HG03108 (cell line): ENCODE measurements around the gene TAF4.
"Not testable (repeated sequence)": the region's sequence is repeated elsewhere in the genome, so short reads cannot be mapped to it uniquely, and the experiment has no call there.

ENCODE experiments used
- ATAC-seq: cut with Tn5 transposase; IDR thresholded peaks from one replicate; pipeline ENCODE4 v1.9.1; 2021; ENCODE audit warnings: moderate library complexity; ENCODE audit not compliant: unreplicated experiment

TAF4 gene

DNA sequence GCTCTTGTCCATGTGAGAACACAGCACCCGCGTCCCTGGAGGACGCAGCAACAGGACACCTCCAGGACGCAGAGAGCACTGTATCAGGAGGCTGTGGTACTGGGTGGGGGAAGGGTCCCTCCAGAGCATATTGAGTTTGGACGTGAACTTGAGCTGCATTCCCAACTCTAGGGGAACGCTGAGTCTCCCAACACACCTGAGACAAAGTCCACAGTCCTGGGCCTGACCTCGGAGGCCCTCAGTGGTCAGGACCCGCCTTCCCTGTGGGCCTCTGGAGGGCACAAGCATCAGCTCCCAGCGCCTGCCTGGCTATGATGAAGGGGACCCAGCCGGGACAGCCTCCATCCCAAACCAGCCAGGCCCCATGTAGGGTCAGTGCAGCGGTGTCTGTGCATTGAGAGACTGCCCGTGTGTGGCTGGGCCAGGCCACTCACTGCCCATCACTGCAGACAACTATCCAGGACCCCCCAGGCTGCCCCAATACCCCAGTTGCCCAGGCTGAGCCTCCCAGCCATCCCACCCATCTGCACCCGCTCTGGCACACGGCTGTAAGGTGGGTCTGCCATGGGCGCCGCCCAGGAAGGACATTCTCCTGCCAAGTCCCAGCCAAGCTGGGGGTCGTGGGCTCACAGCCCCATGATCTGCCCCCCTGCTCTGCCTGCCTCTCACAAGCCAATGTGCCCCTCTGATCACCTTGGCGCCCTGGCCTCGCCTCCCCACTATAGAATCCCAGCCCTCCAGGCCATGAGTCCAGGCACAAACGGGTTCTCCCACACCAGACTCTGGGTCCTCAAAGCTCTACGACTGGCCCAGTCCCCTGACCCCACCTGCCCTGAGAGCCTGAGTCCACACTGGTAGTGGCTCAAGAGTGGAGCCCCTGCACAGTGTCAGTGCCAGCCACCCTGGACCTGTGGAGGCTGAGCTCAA, 115.7 kb downstream of the TAF4 start:
- no peak for ATAC-seq

- no peak for ATAC-seq
Observed at GRCh38 chr20:61949363-61949713, 116.3 kb downstream of the TAF4 start.

DNA sequence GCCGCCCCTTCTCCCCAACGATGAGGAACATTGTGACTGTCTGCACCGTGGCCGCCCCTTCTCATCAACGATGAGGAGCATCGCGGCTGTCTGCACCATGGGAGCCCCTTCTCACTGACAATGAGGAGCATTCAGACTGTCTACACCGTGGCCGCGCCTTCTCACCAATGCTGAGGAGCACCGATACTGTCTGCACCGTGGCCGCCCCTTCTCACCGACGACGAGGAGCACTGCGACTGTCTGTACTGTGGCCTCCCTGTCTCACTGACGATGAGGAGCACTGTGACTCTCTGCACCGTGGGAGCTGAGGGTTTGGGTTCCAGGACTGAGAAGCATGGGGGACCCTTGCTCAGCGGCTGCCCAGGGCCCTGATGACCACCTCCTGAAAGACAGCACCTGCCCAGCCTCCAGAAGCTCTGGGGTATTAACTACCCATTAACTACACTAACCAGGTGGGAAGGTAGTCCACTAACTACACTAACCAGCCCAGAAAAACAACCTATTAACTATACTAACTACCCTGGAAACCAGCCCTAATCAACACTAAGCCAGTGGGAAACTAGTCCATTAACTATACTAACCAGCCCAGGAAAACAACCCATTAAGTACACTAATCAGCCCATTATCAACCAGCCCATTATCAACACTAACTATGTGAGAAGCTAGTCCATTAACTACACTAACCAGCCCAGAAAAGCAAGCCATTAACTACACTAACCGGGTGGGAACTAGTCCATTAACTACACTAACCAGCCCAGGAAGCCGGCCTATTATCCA, 116.9 kb downstream of the TAF4 start:
- no peak for ATAC-seq

- ATAC-seq = not testable (repeated sequence)
Observed at GRCh38 chr20:61948056-61948455, 117.6 kb downstream of the TAF4 start.

- not testable (repeated sequence) for ATAC-seq
Observed at GRCh38 chr20:61945495-61945894, 120.2 kb downstream of the TAF4 start.

GRCh38 chr20:61944967-61945366, 120.7 kb downstream of the TAF4 start:
- not testable (repeated sequence) for ATAC-seq

- ATAC-seq = no peak
Observed at GRCh38 chr20:61942526-61942925, 123.2 kb downstream of the TAF4 start.

DNA sequence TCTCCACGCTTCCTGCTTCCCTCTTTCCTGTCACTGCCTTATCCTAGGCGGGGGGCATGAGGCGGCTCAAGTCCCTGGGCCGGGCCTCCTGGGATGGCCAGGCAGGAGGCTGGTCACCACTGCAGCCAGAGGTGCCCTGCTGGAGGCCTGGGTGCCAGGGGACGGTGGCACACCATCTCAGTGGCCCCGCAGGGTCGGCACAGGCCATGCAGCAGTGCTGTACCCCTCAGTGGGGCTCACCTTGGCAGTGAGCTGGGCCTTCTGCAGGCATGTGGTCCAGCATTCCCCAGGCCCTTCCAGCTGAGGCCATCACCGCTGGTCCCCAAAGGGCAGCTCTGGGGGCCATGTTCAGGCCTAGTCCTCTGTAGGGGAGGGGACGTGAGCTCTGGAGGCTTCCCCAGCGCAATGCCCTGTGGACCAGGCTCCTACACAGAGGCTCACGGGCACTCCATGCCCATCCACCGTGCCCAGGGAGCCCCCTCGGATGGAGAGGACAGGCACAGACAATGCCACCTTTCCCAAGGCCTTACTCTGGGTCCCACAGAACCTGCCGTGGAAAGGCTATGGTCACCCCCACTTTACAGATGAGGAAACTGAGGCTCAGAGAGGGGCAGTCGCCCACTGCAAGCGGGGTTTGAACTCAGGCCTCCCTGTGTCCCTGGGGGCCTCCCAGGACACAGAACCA, 123.8 kb downstream of the TAF4 start:
- ATAC-seq = no peak

DNA sequence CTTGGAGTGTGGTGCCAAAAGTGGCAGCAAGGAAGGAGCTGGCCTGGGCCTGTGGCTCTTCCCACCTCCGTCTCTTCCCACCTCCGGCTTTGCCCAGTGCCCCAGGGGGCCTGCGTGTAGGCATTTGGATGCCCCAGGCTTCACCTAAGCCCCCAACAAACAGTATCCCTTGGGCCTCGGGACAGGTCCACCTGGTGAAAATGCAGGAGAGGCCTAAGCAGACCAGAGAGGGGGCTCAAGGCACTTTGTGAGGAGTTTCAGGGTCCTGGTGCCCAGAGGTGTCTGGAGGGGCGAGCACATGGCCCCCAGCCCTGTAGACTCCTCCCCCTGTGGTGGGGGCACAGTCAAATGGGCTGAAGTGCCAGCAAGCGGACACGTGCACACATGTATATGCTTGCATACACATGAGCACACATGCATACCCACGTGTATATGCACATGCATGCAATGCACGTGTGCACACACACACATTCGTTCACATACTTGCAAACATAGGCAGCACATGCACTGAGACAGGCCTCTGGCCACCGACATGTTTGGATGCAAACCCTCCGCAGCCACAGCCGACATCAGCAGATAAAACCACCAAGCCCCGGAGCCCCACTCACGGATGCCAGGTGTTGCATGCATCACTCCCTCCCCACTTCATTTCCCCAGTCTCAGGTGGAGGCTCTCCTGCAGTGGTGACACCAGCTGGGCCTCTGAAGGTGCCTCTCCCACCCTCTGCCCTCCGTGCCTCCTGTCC, 124.5 kb downstream of the TAF4 start:
- no peak for ATAC-seq

- ATAC-seq = no peak
Observed at GRCh38 chr20:61940491-61940890, 125.2 kb downstream of the TAF4 start.

GRCh38 chr20:61939691-61940360, 125.9 kb downstream of the TAF4 start:
- ATAC-seq = no peak

- no peak for ATAC-seq
Observed at GRCh38 chr20:61938839-61939690, 126.6 kb downstream of the TAF4 start.

DNA sequence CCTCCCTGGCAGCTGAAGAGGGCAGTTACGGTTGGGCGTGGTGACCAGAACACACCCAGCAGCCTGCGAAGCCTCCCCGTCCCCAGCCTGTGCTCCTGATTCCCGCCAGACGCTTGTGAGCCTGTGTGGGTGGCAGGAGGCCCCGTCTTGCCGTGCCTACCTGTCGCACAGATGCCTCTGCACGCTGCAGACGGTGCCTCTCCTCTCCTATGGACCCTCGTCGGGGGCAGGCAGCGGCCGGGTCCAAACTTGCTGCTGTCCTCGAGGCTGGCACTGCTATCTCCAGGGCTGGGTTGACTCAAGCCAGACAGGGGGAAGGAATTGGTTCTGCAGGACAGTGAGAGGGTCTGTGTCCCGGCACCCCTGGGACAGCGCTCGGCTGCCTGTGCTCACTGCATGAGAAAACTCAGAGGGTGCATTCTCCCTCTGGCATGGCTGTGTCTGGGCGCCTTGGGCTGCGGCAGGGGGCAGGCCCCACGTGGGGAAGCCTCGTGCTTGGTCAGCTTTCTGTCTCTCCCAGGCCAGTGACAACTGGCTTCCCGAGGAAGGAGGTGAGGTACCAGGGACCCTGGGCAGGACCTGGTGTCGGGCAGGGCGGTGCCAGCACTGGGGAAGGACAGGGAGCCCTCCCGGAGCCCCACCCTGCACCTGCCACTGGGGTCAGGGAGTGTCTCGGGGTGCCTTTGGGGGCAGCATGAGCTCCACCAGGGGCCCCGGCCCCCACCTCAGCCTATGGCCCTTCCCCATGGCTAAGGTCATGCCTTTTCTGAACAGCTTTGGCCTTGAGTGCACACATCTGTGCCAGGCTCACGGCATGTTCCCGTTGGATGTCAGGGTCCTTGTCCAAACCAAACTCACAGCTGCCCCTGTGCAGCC, 127.5 kb downstream of the TAF4 start:
- no peak for ATAC-seq

DNA sequence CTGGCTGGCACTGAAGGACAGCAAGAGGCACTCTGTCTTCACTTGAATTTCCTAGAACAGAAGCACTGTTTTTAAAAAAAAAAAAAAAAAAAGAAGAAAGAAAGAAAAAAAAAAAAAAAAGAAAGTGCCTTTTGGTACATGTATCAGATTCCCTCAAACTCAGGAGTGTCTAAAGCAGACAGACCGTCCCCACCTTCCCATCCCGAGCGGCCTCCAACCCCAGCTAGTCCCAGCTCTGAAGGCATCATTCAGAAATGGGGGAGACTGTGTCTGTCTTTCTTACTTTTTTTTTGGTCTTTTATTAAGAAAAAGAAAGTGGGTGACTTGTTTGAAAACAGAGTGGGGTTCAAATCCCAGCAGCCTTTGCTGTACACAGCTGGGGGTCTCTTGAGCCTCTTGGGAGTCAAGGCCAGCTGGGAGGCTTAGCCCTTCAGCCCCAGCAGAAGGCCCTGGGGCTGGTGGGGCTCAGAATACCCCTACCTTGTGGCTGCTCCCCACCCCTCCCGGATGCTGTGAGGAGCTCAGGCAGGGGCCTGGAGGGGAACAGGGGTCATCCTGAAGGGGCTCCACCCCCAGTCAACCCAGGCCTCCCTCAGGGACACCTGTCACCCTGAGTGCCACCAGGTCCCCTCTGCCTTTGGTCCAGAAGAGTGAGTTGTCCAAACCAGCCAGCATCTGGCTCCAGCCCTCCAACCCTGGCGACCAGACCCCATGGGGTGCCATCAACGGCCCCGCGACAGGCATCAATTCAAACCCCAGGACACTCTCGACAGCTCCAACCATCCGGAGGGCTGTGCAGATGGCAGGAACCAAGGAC, 128.3 kb downstream of the TAF4 start:
- ATAC-seq = no peak

- no peak for ATAC-seq
Observed at GRCh38 chr20:61936701-61937131, 129.0 kb downstream of the TAF4 start.

DNA sequence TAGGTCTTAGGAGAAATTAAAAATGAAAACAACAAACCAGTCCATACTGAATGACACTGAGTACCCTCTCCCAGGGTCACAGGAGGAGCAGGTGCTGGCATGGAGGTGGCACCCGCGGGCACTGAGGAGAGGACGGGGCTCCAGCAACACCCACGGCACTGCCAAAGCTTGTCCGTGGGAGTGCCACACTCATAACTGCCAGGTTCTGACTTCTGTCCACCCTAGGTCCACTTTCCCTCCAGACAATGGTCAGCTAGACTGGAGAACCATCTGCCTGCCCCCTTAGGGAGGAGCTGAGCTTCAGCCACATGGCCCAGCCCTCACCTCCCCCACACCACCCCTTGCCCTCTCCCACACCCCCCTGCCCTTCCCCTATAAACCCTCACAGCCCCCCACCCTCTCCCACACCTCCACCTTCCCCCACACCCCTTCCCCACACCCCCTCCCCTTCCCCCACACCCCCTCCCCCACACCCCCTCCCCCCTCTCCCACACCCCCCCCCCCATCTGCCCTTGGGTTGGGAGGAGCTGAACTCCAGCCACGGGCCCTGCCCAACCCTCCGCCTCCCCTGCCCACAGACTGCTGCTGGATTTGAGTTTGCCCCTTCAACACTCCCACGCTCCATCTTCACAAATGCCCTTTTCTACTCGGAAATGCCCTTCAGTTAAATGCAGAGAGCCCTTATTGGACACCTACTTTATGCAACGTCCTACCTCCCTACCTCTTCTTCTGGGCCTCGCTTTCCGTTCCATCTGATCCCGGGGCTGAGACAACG, 129.6 kb downstream of the TAF4 start:
- no peak for ATAC-seq
